ENCODE results near the gene VPS39. TPM values are rescaled to one million over a fixed set of nuclear protein-coding genes. Genes with fewer than 3 reads are reported as not detected.
A peak's percentile ranks its signal among the peaks of the same experiment; 100 is the strongest.

VPS39 gene
- total and polyA plus RNA-seq, 2 of the 13 experiments (the other 11 are each of a cell fraction or from before 2014, with no cell fraction given) = 22.9 to 32.0 TPM

GRCh38 chr15:42253300-42253699 lies 45.2 kb upstream of the VPS39 start:
- Histone ChIP-seq H3K27me3 (ENCODE audit: control insufficient read depth in 1 of 2, insufficient read depth in 2 of 2, low read length in 2 of 2) (no peaks in the 10 kb centered on the region), H3K27ac (ENCODE audit: extremely low read length, insufficient read depth, low read length) (no peak overlapping the region), H3K36me3 (replicated peaks in 1 of 2; ENCODE audit: control insufficient read depth in 1 of 2, insufficient read depth in 2 of 2, low read length in 2 of 2) (peaks cover 9 to 55% of the 10 kb centered on the region in 2 experiments), H4K20me1 (ENCODE audit: insufficient read depth, low read length) (no peaks in the 10 kb centered on the region), H3K79me2 (ENCODE audit: insufficient read depth, low read length) (no peaks in the 10 kb centered on the region), H3K9ac (ENCODE audit: insufficient read depth, low read depth, low read length) (no peak overlapping the region), H3K4me3 (replicated peaks in 1 of 3; ENCODE audit: insufficient read depth in 1 of 3, low read depth in 2 of 3, low read length in 3 of 3) (no peak overlapping the region), H3K4me2 (ENCODE audit: low read depth, low read length) (no peak overlapping the region), H2AFZ (ENCODE audit: low read length) (no peak overlapping the region), H3K9me3 (ENCODE audit: low read length) (no peaks in the 10 kb centered on the region), H3K4me1 (ENCODE audit: insufficient read depth, low read length) (no peaks in the 10 kb centered on the region)
- ATAC-seq = no peak
- FAIRE-seq = no peak
- no peak for DNase-seq (ENCODE audit: low spot score)
- no peak for TF ChIP-seq PAWR (CRISPR knock-in tag; IDR thresholded peaks at IDR 0.05; ENCODE audit: borderline replicate concordance)
- TF ChIP-seq RAD21 (CRISPR knock-in tag; IDR thresholded peaks at IDR 0.05) = no peak
- TF ChIP-seq POLR2AphosphoS2 (IDR thresholded peaks at IDR 0.05; ENCODE audit: low read depth, low read length) = no peak
- TF ChIP-seq, protein P1, sequence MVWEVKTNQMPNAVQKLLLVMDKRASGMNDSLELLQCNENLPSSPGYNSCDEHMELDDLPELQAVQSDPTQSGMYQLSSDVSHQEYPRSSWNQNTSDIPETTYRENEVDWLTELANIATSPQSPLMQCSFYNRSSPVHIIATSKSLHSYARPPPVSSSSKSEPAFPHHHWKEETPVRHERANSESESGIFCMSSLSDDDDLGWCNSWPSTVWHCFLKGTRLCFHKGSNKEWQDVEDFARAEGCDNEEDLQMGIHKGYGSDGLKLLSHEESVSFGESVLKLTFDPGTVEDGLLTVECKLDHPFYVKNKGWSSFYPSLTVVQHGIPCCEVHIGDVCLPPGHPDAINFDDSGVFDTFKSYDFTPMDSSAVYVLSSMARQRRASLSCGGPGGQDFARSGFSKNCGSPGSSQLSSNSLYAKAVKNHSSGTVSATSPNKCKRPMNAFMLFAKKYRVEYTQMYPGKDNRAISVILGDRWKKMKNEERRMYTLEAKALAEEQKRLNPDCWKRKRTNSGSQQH (CRISPR knock-in tag; IDR thresholded peaks at IDR 0.05; ENCODE audit: low read depth) = no peak
- no TSS peak for BruUV-seq (replicated peaks)
- ChIA-PET CTCF (ENCODE audit: low intra/inter-chr PET ratio, low total read pairs) (no interaction called here), POLR2A (interaction anchor here (1.2 kb wide), 1 partner anchor 20 kb away, joined by 5 read pairs; the partner anchor contains the start of genes GANC and TMEM87A)
- 100% methylated on average over 2 of the region's 2 CpGs for WGBS (ENCODE audit: low lambda C conversion rate)
- in situ Hi-C loops (cut with HindIII; ENCODE audit: extremely low pct_ligation_motif_present, low pct_unique_long_range_greater_than_20kb) = no loop called here
- intact Hi-C loops (cut with micrococcal nuclease; ENCODE audit: unreplicated experiment) = no loop called here

DNA sequence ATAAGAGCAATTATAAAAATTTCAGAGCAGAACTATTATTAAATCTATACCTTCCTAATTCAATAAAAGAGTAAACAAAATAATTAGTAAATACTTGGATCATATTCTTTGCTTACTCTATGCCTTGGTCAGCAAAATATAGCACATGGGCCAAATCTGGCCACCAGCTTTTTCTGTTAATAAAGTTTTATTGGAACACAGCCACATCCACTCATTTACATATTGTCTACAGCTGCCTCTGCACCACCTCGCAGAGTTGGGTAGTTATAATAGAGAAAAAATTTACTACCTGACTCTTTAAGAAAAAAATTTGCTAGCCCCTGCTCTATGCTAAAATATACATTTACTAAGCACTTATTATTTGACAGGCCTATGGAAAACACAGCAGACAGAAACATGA lies 32.7 kb upstream of the VPS39 start:
- Histone ChIP-seq H3K9ac (ENCODE audit: insufficient read depth, low read depth, low read length) (no peak overlapping the region), H3K79me2 (ENCODE audit: insufficient read depth, low read length) (no peaks in the 10 kb centered on the region), H3K9me3 (ENCODE audit: low read length) (no peaks in the 10 kb centered on the region), H3K27me3 (ENCODE audit: control insufficient read depth in 1 of 2, insufficient read depth in 2 of 2, low read length in 2 of 2) (no peaks in the 10 kb centered on the region), H3K36me3 (replicated peaks in 1 of 2; ENCODE audit: control insufficient read depth in 1 of 2, insufficient read depth in 2 of 2, low read length in 2 of 2) (peaks cover 9 to 52% of the 10 kb centered on the region in 2 experiments; a peak in 4 of 5 replicates), H3K4me1 (ENCODE audit: insufficient read depth, low read length) (no peaks in the 10 kb centered on the region), H3K4me2 (ENCODE audit: low read depth, low read length) (no peak overlapping the region), H4K20me1 (ENCODE audit: insufficient read depth, low read length) (no peaks in the 10 kb centered on the region), H2AFZ (ENCODE audit: low read length) (no peak overlapping the region), H3K27ac (ENCODE audit: extremely low read length, insufficient read depth, low read length) (no peak overlapping the region), H3K4me3 (replicated peaks in 1 of 3; ENCODE audit: insufficient read depth in 1 of 3, low read depth in 2 of 3, low read length in 3 of 3) (no peak overlapping the region)
- no peak for TF ChIP-seq KLF9 (CRISPR knock-in tag; IDR thresholded peaks at IDR 0.05; ENCODE audit: low read depth)
- TF ChIP-seq, protein P2, sequence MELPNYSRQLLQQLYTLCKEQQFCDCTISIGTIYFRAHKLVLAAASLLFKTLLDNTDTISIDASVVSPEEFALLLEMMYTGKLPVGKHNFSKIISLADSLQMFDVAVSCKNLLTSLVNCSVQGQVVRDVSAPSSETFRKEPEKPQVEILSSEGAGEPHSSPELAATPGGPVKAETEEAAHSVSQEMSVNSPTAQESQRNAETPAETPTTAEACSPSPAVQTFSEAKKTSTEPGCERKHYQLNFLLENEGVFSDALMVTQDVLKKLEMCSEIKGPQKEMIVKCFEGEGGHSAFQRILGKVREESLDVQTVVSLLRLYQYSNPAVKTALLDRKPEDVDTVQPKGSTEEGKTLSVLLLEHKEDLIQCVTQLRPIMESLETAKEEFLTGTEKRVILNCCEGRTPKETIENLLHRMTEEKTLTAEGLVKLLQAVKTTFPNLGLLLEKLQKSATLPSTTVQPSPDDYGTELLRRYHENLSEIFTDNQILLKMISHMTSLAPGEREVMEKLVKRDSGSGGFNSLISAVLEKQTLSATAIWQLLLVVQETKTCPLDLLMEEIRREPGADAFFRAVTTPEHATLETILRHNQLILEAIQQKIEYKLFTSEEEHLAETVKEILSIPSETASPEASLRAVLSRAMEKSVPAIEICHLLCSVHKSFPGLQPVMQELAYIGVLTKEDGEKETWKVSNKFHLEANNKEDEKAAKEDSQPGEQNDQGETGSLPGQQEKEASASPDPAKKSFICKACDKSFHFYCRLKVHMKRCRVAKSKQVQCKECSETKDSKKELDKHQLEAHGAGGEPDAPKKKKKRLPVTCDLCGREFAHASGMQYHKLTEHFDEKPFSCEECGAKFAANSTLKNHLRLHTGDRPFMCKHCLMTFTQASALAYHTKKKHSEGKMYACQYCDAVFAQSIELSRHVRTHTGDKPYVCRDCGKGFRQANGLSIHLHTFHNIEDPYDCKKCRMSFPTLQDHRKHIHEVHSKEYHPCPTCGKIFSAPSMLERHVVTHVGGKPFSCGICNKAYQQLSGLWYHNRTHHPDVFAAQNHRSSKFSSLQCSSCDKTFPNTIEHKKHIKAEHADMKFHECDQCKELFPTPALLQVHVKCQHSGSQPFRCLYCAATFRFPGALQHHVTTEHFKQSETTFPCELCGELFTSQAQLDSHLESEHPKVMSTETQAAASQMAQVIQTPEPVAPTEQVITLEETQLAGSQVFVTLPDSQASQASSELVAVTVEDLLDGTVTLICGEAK (IDR thresholded peaks at IDR 0.05) = peak; percentile 43; the same call in 1 of the 2 replicates
- TF ChIP-seq, protein P2 (CRISPR knock-in tag; IDR thresholded peaks at IDR 0.05) = peak; percentile 58; the same call in 1 of the 2 replicates
- ChIA-PET POLR2A (interaction anchor here (1.9 kb wide), 1 partner anchor 33 kb away, joined by 5 read pairs; the partner anchor contains the start of genes GANC and TMEM87A), CTCF (ENCODE audit: low intra/inter-chr PET ratio, low total read pairs) (no interaction called here)
- FAIRE-seq (no peak), DNase-seq (ENCODE audit: low spot score) (no peak), ATAC-seq (no peak)
- 100% methylated on average over 1 of the region's 1 CpG for WGBS (ENCODE audit: low lambda C conversion rate)
- BruUV-seq (replicated peaks) = no TSS peak
- in situ Hi-C loops (cut with HindIII; ENCODE audit: extremely low pct_ligation_motif_present, low pct_unique_long_range_greater_than_20kb) (no loop called here), intact Hi-C loops (cut with micrococcal nuclease; ENCODE audit: unreplicated experiment) (no loop called here)

Data from HepG2 (cell line).